ENCODE measurements around the gene GCFC2.

GRCh38 chr2:75737961-75738360, 27.2 kb upstream of the GCFC2 start:
- TF ChIP-seq CTCF (IDR thresholded peaks at IDR 0.05) (no peak), POLR2A (IDR thresholded peaks at IDR 0.05) (no peak), EP300 (IDR thresholded peaks at IDR 0.05) (no peak), POLR2AphosphoS5 (IDR thresholded peaks at IDR 0.05) (no peak)

Data from gastroesophageal sphincter (tissue), 3 donors.